NCI-H748 treated with DMSO at 0.1 percent for 48 hours (cell line): ENCODE measurements around the gene G0S2.
"Not testable (repeated sequence)": the region's sequence is repeated elsewhere in the genome, so short reads cannot be mapped to it uniquely, and the experiment has no call there.

Experiments
- DNase-seq: peaks from one replicate; lab custom pipeline; 2025; lab: John Stamatoyannopoulos, UW

The G0S2 gene

GRCh38 chr1:209678981-209679539 lies 3.8 kb downstream of the G0S2 start:
- DNase-seq, result no peak

DNA sequence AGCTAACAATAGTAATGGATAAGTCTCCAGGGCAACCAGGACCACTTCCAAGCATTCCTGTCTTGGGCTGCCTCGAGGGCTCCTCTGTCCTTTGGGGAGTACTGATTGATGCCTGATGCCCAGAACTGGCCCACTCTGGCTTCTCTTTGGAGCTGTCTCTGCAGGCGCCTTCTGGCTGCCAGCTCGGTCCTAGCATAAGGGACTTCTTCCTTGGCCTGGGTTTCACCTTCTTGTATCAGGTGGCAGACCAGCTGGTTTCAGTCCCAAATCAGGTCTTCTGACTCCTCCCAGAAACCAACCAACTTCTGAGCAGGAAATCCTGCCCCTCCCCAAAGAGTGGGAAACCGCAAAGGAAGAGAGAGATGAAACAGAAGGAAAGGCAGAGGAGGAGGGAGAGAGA lies 10.6 kb downstream of the G0S2 start:
- no peak for DNase-seq

GRCh38 chr1:209686322-209686721 lies 11.1 kb downstream of the G0S2 start:
- no peak for DNase-seq

DNA sequence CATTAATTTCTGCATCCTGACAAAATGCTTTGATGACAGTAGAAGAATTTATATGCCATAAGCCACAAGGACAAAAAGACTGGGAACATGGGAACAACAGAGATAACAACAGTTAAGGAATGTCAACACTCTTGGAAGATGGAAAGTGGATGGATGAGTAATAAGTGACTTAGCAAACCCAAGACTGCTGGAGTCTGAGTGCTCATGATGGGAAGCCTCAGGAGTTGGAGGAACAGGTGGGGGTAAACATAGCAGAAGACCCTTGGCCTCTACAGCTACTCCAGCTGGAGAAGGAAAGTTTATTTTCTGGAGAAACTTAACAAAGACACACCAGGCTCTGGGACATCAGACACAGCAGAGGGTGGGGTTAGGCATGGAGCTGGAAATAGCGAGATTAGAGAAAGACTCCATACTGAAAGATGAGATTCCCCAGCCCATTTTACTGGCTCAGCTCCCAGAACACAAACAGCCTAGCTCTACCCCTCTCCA lies 13.6 kb downstream of the G0S2 start:
- DNase-seq, result no peak

DNA sequence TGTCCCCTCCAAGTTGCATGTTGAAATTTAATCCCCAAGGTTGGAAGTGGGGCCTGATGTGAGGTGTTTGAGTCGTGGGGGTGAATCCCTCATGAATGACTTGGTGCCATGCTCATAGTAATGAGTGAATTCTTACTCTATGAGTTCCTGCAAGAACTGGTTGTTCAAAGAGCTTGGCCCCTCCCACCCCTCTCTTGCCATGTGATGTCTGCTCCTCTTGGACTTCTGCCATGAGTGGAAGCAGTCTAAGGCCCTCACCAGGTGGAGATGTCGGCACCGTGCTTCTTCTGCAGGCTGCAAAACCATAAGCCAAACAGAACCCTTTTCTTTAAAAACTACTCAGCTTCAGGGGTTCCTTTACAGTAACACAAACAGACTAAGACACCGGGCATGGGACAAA lies 14.3 kb downstream of the G0S2 start:
- no peak for DNase-seq

DNA sequence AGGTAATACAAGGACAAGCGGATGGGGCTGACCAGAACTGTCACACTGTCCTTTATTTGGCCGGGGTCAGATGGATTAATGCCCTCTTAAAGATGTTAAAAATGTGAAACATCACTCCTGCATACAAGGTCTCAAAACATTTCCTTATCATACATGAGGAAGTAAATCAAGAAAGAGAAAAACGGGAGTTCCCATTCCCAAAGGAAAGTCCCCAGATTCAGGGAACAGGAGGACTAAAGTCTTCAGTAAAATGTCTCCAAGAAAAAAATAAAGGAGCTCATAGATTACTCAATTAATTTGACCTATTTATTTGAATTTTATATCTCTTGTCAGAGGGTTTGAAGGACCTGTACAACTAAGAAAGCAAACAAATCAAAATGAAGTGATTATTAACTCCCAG lies 16.0 kb downstream of the G0S2 start:
- DNase-seq, result no peak

GRCh38 chr1:209692296-209692695 lies 17.1 kb downstream of the G0S2 start:
- no peak for DNase-seq

DNA sequence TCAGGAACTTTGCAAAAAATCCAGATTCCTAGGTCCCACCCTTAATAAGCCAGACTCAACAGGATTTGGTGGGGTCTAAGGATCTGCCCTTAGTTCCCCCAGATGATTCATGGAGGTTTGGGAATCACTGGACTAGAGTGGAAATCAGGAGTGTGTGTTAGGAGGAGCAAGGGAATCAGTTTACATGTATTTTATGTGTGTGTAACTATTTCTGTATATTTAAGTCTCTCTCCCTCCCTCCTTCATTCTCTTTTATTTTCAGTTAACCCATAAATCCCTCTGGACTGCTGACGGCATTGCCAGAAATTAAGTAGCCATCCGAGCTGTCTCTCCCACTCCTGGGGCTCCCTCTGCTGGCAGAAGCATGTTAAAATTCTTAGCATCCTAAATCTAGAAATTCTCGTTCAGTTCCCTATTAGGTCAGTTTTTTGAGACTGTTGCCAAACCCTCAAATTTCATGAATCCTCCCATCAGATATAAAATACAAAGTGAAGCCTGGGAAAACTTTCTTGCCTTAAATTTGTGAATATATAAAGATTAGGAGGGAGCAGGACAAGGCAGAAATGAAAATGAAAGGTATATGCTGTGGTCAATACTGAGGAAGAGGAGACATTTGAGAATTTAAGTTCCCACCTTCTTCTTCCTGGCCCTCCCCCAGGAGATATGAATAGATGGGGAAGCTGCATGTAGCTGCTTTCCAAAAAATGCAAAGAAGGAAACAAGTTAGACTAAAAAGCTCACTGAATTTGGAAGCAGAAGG lies 17.7 kb downstream of the G0S2 start:
- DNase-seq, result peak; percentile 50

DNA sequence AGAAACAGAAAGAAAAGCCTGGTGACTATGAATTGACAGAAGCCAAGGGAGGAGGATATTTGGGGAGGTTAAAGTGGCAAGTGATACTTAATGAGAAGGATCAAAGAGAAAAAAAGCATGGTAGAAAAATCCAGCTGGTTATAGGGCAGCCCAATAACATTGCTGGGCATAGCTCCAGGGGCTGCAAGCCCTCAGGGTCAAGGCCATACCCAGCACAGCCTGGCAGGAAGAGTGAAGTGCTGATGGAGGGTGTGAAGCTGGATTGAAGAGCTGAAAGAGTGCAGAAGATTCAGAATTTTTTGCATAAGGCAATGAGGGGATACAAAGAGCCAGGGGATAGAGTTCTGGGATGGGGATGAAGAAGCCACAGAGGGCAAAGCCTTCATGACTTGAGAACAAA lies 21.5 kb downstream of the G0S2 start:
- DNase-seq, result no peak

DNA sequence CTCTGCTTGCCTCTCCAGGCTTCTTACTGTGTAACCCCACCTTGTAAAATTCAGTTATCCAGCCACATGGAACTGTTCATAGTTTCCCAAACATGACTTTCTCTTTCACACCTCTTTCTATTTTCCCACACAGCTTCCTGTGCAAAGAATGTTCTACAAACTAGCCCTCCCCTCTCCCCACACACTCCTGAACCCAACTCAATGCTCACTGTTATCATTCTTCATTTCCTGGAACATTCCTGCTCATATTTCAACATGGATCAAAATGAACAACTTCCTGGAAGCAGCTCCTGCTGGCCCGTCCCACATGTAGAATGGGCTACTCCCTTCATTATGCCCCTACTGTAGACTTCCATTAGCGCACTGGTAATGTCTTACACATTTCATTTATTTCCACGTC lies 21.9 kb downstream of the G0S2 start:
- no peak for DNase-seq

DNA sequence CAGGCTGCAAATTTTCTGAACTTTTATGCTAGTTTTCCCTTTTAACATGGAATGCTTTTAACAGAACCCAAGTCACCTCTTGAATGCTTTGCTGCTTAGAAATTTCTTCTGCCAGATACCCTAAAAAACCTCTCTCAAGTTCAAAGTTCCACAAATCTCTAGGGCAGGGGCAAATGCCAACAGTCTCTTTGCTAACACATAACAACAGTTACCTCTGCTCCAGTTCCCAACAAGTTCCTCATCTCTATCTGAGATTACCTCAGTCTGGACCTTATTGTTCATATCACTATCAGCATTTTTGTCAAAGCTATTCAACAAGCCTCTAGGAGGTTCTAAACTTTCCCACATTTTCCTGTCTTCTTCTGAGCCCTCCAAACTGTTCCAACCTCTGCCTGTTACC lies 25.5 kb downstream of the G0S2 start:
- not testable (repeated sequence) for DNase-seq

GRCh38 chr1:209702832-209703231 lies 27.6 kb downstream of the G0S2 start:
- no peak for DNase-seq

DNA sequence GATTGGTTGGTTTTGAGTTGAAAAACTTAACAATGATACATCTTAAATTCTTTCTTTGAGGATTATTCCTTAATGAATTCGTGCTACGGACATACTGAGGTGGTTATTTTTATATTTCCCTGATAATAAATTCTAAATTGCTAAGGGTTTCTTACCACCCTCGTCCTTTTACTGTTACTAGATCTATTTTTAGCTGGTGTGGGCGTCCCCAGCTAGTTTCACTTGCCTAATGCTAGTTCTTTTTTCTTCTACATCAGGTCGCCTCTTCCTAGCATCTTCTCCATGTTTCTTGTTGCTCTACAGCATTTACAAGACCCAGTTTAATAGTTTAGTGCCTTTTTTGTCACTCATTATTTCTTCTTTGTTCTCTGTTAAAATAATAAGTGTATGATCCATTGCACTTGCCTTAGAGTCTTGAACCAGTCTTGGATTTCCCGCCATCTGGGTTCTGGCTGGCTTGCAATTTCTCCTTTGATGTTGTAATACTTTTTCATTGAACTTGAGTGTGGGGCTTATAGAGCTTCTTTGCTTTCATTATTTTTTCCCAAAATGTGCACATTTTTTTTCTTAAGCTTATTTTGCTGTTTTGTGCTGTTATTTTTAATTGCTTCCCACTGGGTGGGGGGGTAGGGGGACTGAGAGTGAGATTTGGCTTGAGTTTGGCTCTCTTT lies 28.8 kb downstream of the G0S2 start:
- no peak for DNase-seq

- DNase-seq, result no peak
Observed at GRCh38 chr1:209704584-209704983, 29.4 kb downstream of the G0S2 start, which contains the start of gene HSD11B1. Gene HSD11B1 (plus strand): TSS chr1:209704846. CDS start chr1:209704943, 97 bp downstream.

DNA sequence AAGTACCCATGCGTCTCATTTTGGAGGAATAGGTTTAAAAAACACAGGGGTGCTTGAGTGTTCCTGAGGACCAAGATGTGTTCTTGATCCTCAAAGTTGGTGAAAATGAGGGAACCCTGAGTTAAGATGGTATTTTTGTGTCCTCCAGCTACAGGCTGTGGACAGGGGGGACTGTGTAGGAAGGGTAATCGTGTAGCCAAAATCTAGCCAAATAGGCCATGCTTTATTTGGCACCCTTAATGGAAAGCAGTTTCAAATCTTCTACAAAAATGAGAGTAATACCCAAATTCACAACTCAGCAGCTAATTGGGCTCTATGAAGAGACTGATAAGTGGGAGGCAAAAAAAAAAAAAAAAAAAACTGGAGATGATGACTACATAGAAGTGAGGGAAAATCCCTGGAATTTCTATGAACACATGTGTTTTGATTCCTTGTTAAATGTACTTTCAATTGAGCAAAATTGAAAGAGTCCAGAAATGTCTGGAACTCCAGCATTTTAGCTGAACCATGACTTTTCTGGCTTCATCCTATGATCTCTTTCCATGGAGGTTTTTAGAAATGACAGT lies 29.9 kb downstream of the G0S2 start:
- no peak for DNase-seq

DNA sequence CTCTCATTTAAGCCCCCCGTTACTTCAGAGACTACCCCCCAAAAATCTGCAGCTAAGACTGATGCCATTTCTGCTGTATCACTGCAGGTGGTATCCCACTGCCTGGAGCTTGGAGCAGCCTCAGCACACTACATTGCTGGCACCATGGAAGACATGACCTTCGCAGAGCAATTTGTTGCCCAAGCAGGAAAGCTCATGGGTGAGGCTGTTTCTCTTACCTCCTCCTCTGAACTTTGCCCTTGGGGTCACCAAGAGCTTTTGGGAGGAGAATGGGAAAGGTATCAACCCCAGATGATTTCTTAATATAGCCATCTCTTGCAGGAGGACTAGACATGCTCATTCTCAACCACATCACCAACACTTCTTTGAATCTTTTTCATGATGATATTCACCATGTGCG lies 31.4 kb downstream of the G0S2 start:
- DNase-seq, result no peak

GRCh38 chr1:209707308-209707707 lies 32.1 kb downstream of the G0S2 start:
- DNase-seq, result no peak

DNA sequence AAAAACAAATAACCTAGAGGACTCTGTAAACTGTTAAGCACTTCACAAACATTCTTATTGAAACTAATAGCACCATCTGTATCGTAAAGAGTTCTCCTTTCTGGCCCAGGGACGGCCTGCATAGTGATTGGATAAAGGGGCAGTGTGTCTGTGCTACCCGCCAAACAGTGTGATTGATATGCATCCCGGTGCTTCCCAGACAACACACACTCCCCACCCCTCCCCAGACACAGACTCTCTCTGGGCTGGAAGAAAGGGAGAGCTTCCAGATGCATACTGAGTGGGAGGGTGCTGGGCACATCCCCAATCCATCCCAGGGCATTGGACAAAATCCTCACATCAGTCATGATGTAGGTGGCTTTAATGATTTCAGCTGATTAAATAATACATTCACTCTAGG lies 33.1 kb downstream of the G0S2 start:
- DNase-seq, result no peak

GRCh38 chr1:209710093-209710492 lies 34.9 kb downstream of the G0S2 start:
- no peak for DNase-seq

DNA sequence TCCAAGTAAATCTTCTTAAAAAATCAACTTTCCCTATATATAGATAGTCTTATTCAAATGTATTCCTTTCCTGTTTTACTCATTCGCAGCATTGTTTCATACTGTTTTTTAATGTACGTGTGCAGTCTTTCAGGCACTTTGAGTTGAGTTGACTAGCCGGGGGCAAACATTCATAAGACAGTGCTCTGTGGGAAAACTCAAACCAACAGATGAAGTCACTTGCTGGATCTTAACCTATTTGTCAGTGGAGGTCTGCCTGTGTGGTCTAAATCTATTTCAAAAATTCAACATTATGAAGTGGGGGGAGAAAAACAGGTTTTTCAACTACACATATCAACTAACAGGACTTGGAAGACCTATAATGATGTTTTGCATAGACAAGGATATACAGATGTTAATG lies 35.6 kb downstream of the G0S2 start:
- DNase-seq, result no peak

DNA sequence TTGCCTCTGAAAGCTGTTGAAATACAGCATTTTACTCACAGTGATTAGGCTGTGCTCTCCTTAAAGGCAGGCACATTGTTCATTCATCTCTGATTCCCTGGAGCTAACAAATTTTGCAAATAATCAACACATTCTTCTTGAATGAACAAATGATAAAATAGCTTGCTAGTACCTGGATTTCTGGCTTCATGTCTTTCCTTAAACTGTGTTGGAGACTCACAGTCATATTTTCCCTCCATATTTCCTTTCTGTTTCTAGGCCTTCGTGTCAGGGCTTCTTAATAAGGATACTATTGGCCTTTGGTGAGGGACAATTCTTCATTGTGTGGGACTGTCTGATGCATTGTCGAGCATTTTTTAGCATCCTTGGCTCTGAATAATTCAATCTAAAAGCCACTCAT lies 39.1 kb downstream of the G0S2 start:
- no peak for DNase-seq

DNA sequence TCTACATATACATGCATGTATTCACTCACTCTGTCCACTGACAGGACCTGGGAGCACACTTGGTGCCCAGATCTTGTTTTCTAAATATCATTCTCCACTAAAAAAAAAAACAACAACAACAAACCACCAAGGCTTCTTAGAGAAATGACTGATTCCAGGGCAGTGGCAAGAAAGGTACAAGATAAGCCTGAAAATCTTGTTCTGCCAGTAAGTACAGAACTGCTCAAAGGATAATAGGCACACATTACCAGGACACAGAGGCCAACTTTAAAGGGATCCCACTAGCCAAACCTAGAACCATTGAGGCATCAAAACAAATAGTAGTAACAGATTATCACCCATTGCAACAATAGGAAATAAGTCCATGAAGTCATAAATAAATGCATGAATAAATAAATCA lies 40.1 kb downstream of the G0S2 start:
- DNase-seq, result no peak

DNA sequence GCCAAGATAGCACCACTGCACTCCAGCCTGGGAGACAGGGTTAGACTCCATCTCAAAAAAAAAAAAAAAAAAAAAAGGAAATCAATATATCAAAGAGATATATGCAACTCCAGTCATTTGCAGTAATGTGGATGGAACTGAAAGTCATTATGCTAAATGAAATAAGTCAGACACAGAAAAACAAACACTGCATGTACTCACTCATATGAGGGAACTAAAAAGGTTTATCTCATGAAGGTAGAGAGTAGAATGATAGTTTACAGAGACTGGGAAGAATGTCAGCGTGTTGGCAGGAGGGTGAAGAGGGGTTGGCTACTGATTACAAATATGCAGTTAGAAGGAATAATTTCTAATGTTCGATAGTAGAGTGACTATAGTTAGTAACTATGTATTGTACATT lies 42.6 kb downstream of the G0S2 start:
- no peak for DNase-seq
